Measurements from ENCODE around the gene STK32A. TPM values are rescaled to one million over a fixed set of nuclear protein-coding genes. Genes with fewer than 3 reads are reported as not detected.

Gene STK32A
- total and polyA plus RNA-seq, 9 of the 15 experiments (the other 6 are each of a cell fraction or from before 2014, with no cell fraction given) = not detected

GRCh38 chr5:147437161-147437596, 202.4 kb downstream of the STK32A start (continued):
- TF ChIP-seq CEBPG (CRISPR knock-in tag; IDR thresholded peaks at IDR 0.05) (no peak), CEBPG (tag; conservative IDR thresholded peaks at IDR 0.05 in 1 of 2, IDR thresholded peaks at IDR 0.05 in 1 of 2) (no peak), SMAD1 (IDR thresholded peaks at IDR 0.05; ENCODE audit: low read depth, low read length, partially characterized antibody) (no peak), MCM3 (IDR thresholded peaks at IDR 0.05) (no peak), HMG20A (CRISPR knock-in tag; conservative IDR thresholded peaks at IDR 0.05) (no peak), HSF4 (CRISPR knock-in tag; IDR thresholded peaks at IDR 0.05; ENCODE audit: borderline replicate concordance) (no peak)

Small RNA genes within 50 kb of the gene (small RNA-seq; reads per million reads assigned to genes)
- not detected for gene AC011373.1
